Tibial nerve (tissue), 3 donors: ENCODE data around the gene C9orf50.

ENCODE experiments used
- CTCF ChIP-seq, 5 experiments: fragments of 200-600 bp in 3 of 5; fragments of 450-650 bp in 2 of 5; sonication (generic) in 3 of 5; IDR thresholded peaks; one replicate each; pipeline ENCODE4 v1.5.1; 2016 to 2019; ENCODE audit warnings: antibody characterized with exemption in 5 of 5, mild to moderate bottlenecking in 3 of 5, moderate library complexity in 2 of 5
- POLR2A ChIP-seq, 2 donors: fragments of 450-650 bp; IDR thresholded peaks; one replicate each; pipeline ENCODE4 v1.6.1; 2017; ENCODE audit warnings: antibody characterized with exemption in 2 of 2, mild to moderate bottlenecking in 2 of 2, moderate library complexity in 2 of 2

DNA sequence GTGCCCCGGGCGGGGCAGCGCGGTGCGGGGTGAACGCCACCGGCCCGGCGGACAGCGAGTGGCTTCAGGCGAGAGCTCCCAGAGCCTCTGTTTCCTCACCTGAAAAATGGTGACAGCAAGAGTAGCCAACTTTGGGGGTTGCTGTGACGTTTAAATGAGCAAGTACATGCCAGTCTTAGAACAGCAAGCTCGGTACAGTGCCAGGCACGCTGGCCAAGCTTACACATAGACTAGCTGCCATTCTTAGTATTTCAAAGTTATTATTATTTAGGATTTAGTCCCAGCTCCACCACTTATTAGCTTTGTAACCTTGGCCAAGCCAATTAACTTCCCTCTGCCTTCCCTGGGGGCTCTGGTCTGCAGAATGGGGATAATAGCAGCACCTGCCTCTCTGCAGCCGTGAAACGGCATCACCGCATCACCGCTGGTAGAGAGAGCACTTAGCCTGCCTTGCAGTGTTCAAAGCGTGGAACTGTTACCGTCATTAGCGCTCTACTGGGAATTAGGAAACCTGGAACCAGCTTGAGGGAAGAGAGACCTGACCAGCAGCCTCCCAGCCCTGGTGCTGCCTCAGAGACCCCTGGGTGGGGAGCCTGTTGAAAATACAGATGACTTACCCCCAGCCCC, at the start of gene C9orf50:
- TF ChIP-seq CTCF (IDR thresholded peaks at IDR 0.05) (no peak), POLR2A (IDR thresholded peaks at IDR 0.05) (no peak)
